HS-27A (cell line): ENCODE measurements around the gene CHST7.

Experiments used
- DNase-seq: peaks from one replicate; pipeline ENCODE4 v3.0.0-alpha.2; 2012; ENCODE audit warnings: low read depth, missing footprints

Gene CHST7

DNA sequence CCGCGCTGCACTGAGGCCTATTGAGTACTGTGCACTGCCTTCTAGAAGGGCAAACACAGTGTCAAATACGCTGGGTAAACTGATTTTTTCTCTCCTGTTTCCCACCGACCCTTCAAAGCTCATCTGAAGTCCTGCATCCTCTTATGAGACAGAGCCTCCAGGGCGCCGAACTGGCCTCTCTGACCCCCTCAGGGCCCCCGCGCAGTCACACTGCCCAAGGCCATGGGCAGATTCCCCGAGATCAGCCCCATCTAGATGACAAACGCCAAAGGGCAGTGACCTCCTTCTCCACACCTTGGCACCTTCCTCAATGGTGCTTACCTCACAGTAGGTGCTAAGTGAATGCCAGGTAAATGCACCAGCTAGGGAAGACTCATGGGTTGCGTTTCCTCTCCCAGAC, 34.4 kb downstream of the CHST7 start:
- DNase-seq, result no peak

GRCh38 chrX:46610070-46610658, 36.6 kb downstream of the CHST7 start:
- DNase-seq, result no peak

DNA sequence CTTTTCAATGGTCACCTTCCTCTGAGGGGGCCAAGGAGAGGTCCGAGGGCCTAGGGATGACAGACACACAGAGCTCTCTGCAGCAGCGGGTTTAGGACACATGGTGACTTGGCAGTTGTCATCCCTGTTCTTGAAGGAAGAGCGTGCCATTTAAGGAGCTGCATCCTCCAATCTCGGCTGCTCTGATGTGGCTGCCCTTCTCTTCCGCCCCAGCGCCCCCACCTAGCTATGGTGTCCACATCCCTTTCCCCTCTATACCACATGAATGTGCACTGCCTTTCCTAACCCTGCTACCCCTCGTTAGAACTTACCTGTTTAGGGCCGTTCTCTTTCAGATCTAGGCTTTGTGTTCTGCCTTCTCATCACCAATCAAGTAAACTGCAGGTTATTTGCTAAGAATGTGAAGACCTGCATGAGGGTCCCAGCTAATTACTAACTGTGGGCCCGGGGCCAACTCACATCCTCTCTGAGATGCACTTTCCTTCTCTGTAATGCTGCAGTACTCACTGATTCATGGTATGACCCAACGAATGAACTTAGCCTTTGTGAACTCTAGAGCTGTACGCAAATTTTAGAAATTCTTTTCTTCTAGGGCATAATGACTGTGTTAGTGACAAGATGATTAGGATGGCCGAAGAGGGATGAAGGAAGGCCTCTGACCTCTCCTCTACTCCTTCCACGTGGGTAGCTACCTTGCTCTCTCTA, 38.2 kb downstream of the CHST7 start:
- DNase-seq, result no peak

- no peak for DNase-seq
Observed at GRCh38 chrX:46617906-46618305, 44.3 kb downstream of the CHST7 start.

- DNase-seq, result no peak
Observed at GRCh38 chrX:46618947-46619346, 45.4 kb downstream of the CHST7 start.

DNA sequence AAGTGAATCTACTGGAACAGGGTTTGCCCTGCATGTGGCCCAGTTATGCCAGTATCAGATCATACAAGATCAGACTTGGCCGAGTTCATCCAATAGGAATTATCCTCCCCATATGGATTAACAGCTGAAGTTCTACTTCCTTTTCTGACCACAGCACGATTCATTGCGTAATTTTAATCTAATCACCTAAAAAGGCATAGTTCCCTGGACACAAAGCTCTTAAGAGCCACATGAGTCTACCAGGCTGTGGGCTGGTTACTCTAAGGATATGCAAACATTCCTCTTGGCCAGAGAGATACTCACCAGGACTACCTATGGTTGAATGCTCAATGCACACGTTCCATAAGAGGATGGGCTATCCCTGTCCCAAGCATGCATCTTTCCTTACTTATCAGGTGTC, 46.9 kb downstream of the CHST7 start:
- DNase-seq, result no peak

DNA sequence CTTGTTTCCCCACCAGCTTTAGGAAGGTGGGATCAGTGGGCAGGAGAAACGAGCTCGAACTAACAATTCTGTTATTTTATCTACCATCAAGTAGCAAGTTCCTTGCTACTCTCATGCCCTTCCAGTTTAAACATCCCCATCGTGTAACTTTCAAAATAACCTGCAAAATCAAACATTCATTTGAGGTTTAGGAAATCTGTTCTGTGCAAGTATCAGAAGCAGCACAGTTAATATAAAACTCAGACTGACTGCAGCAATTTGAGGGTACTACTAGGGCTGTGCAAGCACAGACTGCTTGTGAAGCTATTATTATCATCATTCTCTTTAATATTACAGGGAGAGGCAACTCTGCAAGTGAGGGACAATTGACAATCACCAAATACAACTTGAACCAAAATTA, 48.0 kb downstream of the CHST7 start:
- no peak for DNase-seq

- no peak for DNase-seq
Observed at GRCh38 chrX:46624090-46624786, 50.7 kb downstream of the CHST7 start.

GRCh38 chrX:46626566-46626965, 53.0 kb downstream of the CHST7 start:
- DNase-seq, result no peak

GRCh38 chrX:46627062-46627461, 53.5 kb downstream of the CHST7 start:
- no peak for DNase-seq

GRCh38 chrX:46627711-46628419, 54.3 kb downstream of the CHST7 start:
- DNase-seq, result no peak

GRCh38 chrX:46628460-46629371, 55.2 kb downstream of the CHST7 start:
- no peak for DNase-seq

GRCh38 chrX:46630141-46630540, 56.6 kb downstream of the CHST7 start:
- no peak for DNase-seq

GRCh38 chrX:46634577-46634976, 61.0 kb downstream of the CHST7 start:
- DNase-seq, result no peak

DNA sequence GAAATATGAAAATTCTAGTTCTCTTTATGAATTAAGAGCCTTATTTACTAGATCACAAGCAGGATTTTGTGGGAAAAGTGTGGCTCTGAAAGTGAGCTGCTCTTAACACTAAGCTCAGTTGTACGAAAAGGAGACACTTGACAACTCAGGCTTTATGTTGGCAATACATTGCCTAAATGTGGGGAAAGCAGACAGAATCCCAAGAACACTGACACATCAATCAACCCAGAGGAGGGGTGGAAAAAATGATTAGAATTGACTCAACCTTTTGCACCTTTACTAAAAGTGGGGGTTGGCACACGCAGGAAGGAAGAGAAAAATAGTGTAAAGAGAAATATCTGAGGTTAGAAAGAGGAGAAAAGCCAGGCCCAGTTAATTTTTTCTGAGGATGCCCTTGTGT, 61.6 kb downstream of the CHST7 start:
- DNase-seq, result no peak

GRCh38 chrX:46636223-46636622, 62.7 kb downstream of the CHST7 start:
- no peak for DNase-seq

- DNase-seq, result no peak
Observed at GRCh38 chrX:46637938-46638337, 64.4 kb downstream of the CHST7 start.

GRCh38 chrX:46642145-46642544, 68.6 kb downstream of the CHST7 start:
- no peak for DNase-seq

DNA sequence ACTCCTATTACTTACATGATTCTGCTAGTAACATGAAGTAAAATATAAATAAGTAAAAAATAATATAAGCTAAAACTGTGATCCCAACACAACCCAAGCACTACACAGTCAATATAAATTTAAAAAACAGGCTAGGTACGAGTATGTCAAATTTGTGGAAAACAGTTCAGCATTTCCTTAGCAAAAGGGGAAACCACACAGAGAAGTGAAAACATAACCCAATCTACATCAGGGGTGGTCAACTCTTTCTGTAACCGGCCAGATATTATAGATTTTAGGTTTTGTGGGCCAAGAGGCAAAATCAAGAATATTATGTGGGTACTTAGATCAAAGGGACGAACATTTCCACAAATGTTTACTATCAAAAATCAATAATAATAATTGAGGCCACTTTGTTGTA, 70.1 kb downstream of the CHST7 start:
- DNase-seq, result no peak

DNA sequence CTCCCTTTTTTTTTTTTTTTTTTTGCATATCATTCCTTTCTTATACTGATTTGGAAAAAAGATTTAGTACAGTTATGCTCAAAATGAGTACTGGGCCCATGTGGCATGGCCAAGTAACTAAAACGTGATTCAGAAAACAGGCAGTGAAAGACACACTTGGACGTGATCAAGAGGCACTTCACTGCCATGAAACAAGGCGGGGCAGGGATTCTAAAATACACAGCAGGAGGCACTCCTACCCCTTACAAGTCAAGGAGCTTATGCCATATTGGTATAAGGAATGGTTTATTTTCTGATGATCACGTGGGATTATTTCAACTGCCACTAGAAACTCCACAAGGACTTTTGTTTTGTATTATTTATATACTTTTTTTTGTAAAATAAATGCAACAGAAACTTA, 72.0 kb downstream of the CHST7 start:
- DNase-seq, result no peak

- no peak for DNase-seq
Observed at GRCh38 chrX:46647251-46647650, 73.7 kb downstream of the CHST7 start.
